Endothelial cell of umbilical vein (primary cell): ENCODE measurements around the gene DLGAP1.

ENCODE experiments used
- EZH2 ChIP-seq: IDR thresholded peaks from 2 replicates; pipeline ENCODE4 v1.6.1; 2012; ENCODE audit warnings: borderline replicate concordance, low read depth, mild to moderate bottlenecking, moderate library complexity, low read length, inconsistent platforms; ENCODE audit not compliant: severe bottlenecking
- FOS ChIP-seq: IDR thresholded peaks from 2 replicates; pipeline ENCODE4 v1.6.1; 2011; ENCODE audit warnings: mild to moderate bottlenecking, low read length, moderate library complexity, borderline replicate concordance; ENCODE audit not compliant: insufficient read depth
- GATA2 ChIP-seq: IDR thresholded peaks from 2 replicates; pipeline ENCODE4 v1.7.0; 2011; ENCODE audit warnings: low read depth, mild to moderate bottlenecking, moderate library complexity, mixed read lengths, low read length; ENCODE audit not compliant: insufficient read length, insufficient read depth
- JUN ChIP-seq: IDR thresholded peaks from 2 replicates; pipeline ENCODE4 v1.6.1; 2011; ENCODE audit warnings: borderline replicate concordance, low read depth; ENCODE audit not compliant: insufficient read length, insufficient read depth
- MYC ChIP-seq: IDR thresholded peaks from one replicate; pipeline ENCODE4 v1.6.1; 2011; ENCODE audit warnings: mild to moderate bottlenecking, low read depth, low read length
- POLR2A ChIP-seq: IDR thresholded peaks from 2 replicates; pipeline ENCODE4 v1.6.1; 2012; ENCODE audit warnings: low read depth, mild to moderate bottlenecking, control low read depth, low read length
- POLR2AphosphoS5 ChIP-seq: IDR thresholded peaks from 2 replicates; pipeline ENCODE4 v1.6.1; 2012; ENCODE audit warnings: low read depth, mild to moderate bottlenecking, control low read depth, low read length, moderate library complexity; ENCODE audit not compliant: insufficient read depth
- TF ChIP-seq, protein P1 (sequence below), 2 donors: IDR thresholded peaks; 1 replicate in 1 of 2; 2 replicates in 1 of 2; pipeline ENCODE4 v1.5.1; 2011; ENCODE audit warnings: low read length in 2 of 2, mild to moderate bottlenecking in 2 of 2, moderate library complexity in 2 of 2, control low read depth in 1 of 2, inconsistent platforms in 1 of 2, low read depth in 1 of 2; ENCODE audit not compliant: insufficient read depth in 1 of 2; ENCODE audit errors: extremely low read depth in 1 of 2
- TF ChIP-seq, protein P2 (sequence below): IDR thresholded peaks from 2 replicates; pipeline ENCODE4 v1.6.1; 2011; ENCODE audit not compliant: insufficient read depth, insufficient read length

DNA sequence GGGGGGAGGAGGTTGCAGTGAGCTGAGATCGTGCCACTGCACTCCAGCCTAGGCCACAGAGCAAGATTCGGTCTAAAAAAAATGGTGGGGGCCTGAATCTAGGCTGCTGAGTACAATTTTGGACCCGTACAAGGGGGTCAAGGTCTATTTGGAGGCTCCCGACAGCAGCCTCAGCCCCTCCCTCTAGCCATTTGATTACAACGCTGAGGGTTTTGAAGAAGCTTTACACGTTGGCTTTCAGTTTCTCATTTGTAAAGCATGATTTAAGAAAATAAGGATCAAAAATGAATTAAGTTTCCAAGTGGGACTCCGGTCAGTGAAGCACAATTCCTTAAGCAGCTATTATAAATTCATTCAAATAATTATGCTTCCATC is 871.2 kb downstream of the DLGAP1 start:
- TF ChIP-seq, protein P1, sequence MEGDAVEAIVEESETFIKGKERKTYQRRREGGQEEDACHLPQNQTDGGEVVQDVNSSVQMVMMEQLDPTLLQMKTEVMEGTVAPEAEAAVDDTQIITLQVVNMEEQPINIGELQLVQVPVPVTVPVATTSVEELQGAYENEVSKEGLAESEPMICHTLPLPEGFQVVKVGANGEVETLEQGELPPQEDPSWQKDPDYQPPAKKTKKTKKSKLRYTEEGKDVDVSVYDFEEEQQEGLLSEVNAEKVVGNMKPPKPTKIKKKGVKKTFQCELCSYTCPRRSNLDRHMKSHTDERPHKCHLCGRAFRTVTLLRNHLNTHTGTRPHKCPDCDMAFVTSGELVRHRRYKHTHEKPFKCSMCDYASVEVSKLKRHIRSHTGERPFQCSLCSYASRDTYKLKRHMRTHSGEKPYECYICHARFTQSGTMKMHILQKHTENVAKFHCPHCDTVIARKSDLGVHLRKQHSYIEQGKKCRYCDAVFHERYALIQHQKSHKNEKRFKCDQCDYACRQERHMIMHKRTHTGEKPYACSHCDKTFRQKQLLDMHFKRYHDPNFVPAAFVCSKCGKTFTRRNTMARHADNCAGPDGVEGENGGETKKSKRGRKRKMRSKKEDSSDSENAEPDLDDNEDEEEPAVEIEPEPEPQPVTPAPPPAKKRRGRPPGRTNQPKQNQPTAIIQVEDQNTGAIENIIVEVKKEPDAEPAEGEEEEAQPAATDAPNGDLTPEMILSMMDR (IDR thresholded peaks at IDR 0.05; ENCODE audit: extremely low read depth in 1 of 2, insufficient read depth in 1 of 2, low read depth in 1 of 2, low read length in 2 of 2): no peak
- TF ChIP-seq POLR2A: no peak
- no peak for TF ChIP-seq FOS
- TF ChIP-seq MYC: no peak
- TF ChIP-seq EZH2: no peak
- TF ChIP-seq, protein P2, sequence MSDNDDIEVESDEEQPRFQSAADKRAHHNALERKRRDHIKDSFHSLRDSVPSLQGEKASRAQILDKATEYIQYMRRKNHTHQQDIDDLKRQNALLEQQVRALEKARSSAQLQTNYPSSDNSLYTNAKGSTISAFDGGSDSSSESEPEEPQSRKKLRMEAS: no peak
- TF ChIP-seq POLR2AphosphoS5: no peak
- TF ChIP-seq JUN: no peak
- TF ChIP-seq GATA2: no peak
